Kidney epithelial cell (primary cell): ENCODE measurements around the gene TSNAXIP1. TPM values are rescaled to one million over a fixed set of nuclear protein-coding genes. Genes with fewer than 3 reads are reported as not detected.

Experiments used
- DNase-seq: peaks from one replicate; pipeline ENCODE4 v3.0.0-alpha.2; 2010; ENCODE audit warnings: low read depth
- H3K27me3 ChIP-seq: 2 replicates; pipeline ENCODE4 v1.6.0; 2011; ENCODE audit warnings: low read length; ENCODE audit not compliant: control insufficient read depth, insufficient read depth
- H3K36me3 ChIP-seq: 2 replicates; pipeline ENCODE4 v1.5.1; 2011; ENCODE audit warnings: low read length; ENCODE audit not compliant: control insufficient read depth, insufficient read depth
- H3K4me3 ChIP-seq: 2 replicates; pipeline ENCODE4 v1.5.1; 2011; ENCODE audit warnings: low read depth, mild to moderate bottlenecking, control low read depth, low read length
- CTCF ChIP-seq: IDR thresholded peaks from 2 replicates; pipeline ENCODE4 v1.5.1; 2011; ENCODE audit warnings: mild to moderate bottlenecking, moderate library complexity, low read length, control low read depth, inconsistent platforms; ENCODE audit not compliant: insufficient read depth, poor library complexity, severe bottlenecking
- total RNA-seq: library from RNA; depleted of rRNA; stranded (reverse); fragments of >200 nt; gene quantifications from 2 replicates; pipeline ENCODE4 v1.2.3, GENCODE V29; 2015

TSNAXIP1 gene
- total RNA-seq, 1 donor from 2014 or later, result 0.63 TPM

- no peak for TF ChIP-seq CTCF
- H3K4me3 ChIP-seq, result no peak overlapping the region
- no peaks in the 10 kb centered on the region for H3K27me3 ChIP-seq
- peaks cover 3% of the 10 kb centered on the region for H3K36me3 ChIP-seq
- no peak for DNase-seq
Observed at GRCh38 chr16:67856927-67857546, 50.3 kb downstream of the TSNAXIP1 start.

GRCh38 chr16:67857547-67858233, 51.0 kb downstream of the TSNAXIP1 start:
- DNase-seq, result peak; percentile 92
- no peak for TF ChIP-seq CTCF
- Histone ChIP-seq H3K36me3 (peaks cover 3% of the 10 kb centered on the region), H3K4me3 (no peak overlapping the region), H3K27me3 (no peaks in the 10 kb centered on the region)

- DNase-seq, result no peak
- TF ChIP-seq CTCF, result no peak
- no peaks in the 10 kb centered on the region for H3K27me3 ChIP-seq
- H3K36me3 ChIP-seq, result peaks cover 3% of the 10 kb centered on the region
- H3K4me3 ChIP-seq, result no peak overlapping the region
Observed at GRCh38 chr16:67858500-67858899, 51.8 kb downstream of the TSNAXIP1 start.

GRCh38 chr16:67860589-67861398, 54.1 kb downstream of the TSNAXIP1 start:
- Histone ChIP-seq H3K27me3 (no peaks in the 10 kb centered on the region), H3K36me3 (peaks cover 3% of the 10 kb centered on the region), H3K4me3 (no peak overlapping the region)
- DNase-seq, result no peak
- no peak for TF ChIP-seq CTCF

- H3K36me3 ChIP-seq, result peaks cover 3% of the 10 kb centered on the region
- DNase-seq, result no peak
- H3K4me3 ChIP-seq, result no peak overlapping the region
- TF ChIP-seq CTCF, result no peak
- no peaks in the 10 kb centered on the region for H3K27me3 ChIP-seq
Observed at GRCh38 chr16:67861877-67862276, 55.2 kb downstream of the TSNAXIP1 start.
